Trophoblast cell (in vitro differentiated cells and primary cell): ENCODE data around the gene SRGAP3.

Source experiments
- DNase-seq, 2 donors: peaks; one replicate each; pipeline ENCODE4 v3.0.0-alpha.2; 2016
- H2AFZ ChIP-seq: 2 replicates; pipeline ENCODE4 v1.6.1; 2013; ENCODE audit warnings: low read length, moderate library complexity, mild to moderate bottlenecking; ENCODE audit not compliant: insufficient read depth, poor library complexity
- H2AK5ac ChIP-seq: 2 replicates; pipeline ENCODE4 v1.6.1; 2013; ENCODE audit warnings: mild to moderate bottlenecking, low read length
- H2BK120ac ChIP-seq: 2 replicates; pipeline ENCODE4 v1.6.1; 2013; ENCODE audit warnings: low read length, mild to moderate bottlenecking, moderate library complexity; ENCODE audit not compliant: insufficient read depth, poor library complexity
- H2BK12ac ChIP-seq: 2 replicates; pipeline ENCODE4 v1.6.1; 2013; ENCODE audit warnings: mild to moderate bottlenecking, low read length, moderate library complexity
- H2BK5ac ChIP-seq: 2 replicates; pipeline ENCODE4 v1.6.1; 2013; ENCODE audit warnings: low read length, low read depth, moderate library complexity, mild to moderate bottlenecking; ENCODE audit not compliant: poor library complexity
- H3K14ac ChIP-seq: 2 replicates; pipeline ENCODE4 v1.6.1; 2013; ENCODE audit warnings: mild to moderate bottlenecking, low read length
- H3K18ac ChIP-seq: 2 replicates; pipeline ENCODE4 v1.6.1; 2013; ENCODE audit warnings: mild to moderate bottlenecking, low read length
- H3K23ac ChIP-seq: 2 replicates; pipeline ENCODE4 v1.6.1; 2013; ENCODE audit warnings: low read length
- H3K27ac ChIP-seq: 2 replicates; pipeline ENCODE4 v1.5.1; 2013; ENCODE audit warnings: low read depth, mild to moderate bottlenecking, inconsistent platforms, low read length, moderate library complexity
- H3K27me3 ChIP-seq: 2 replicates; pipeline ENCODE4 v1.6.1; 2013; ENCODE audit warnings: inconsistent platforms, mild to moderate bottlenecking, low read length, moderate library complexity; ENCODE audit not compliant: insufficient read depth
- H3K36me3 ChIP-seq, 2 experiments: 1 replicate in 1 of 2; 2 replicates in 1 of 2; pipeline ENCODE4 v1.6.1; 2013; ENCODE audit warnings: low read length in 2 of 2, mild to moderate bottlenecking in 2 of 2, moderate library complexity in 1 of 2; ENCODE audit not compliant: insufficient read depth in 2 of 2, control insufficient read depth in 1 of 2
- H3K4ac ChIP-seq: 2 replicates; pipeline ENCODE4 v1.6.1; 2013; ENCODE audit warnings: low read depth, mild to moderate bottlenecking, low read length, moderate library complexity
- H3K4me1 ChIP-seq, 2 experiments: 1 replicate in 1 of 2; 2 replicates in 1 of 2; pipeline ENCODE4 v1.6.1; 2013; ENCODE audit warnings: low read length in 2 of 2, mild to moderate bottlenecking in 2 of 2, moderate library complexity in 1 of 2; ENCODE audit not compliant: insufficient read depth in 2 of 2, control insufficient read depth in 1 of 2
- H3K4me2 ChIP-seq: 2 replicates; pipeline ENCODE4 v1.6.1; 2013; ENCODE audit warnings: inconsistent platforms, mild to moderate bottlenecking, low read length, moderate library complexity
- H3K4me3 ChIP-seq: 2 replicates; pipeline ENCODE4 v1.5.1; 2013; ENCODE audit warnings: mild to moderate bottlenecking, low read depth, low read length, inconsistent platforms
- H3K79me1 ChIP-seq: one replicate; pipeline ENCODE4 v1.6.1; 2013; ENCODE audit warnings: low read length
- H3K79me2 ChIP-seq: 2 replicates; pipeline ENCODE4 v1.6.1; 2013; ENCODE audit warnings: low read length, mild to moderate bottlenecking; ENCODE audit not compliant: control insufficient read depth, insufficient read depth, poor library complexity
- H3K9ac ChIP-seq: 2 replicates; pipeline ENCODE4 v1.6.1; 2013; ENCODE audit warnings: mild to moderate bottlenecking, low read length
- H3K9me3 ChIP-seq: 2 replicates; pipeline ENCODE4 v1.6.1; 2013; ENCODE audit warnings: low read depth, mild to moderate bottlenecking, control low read depth, inconsistent platforms, low read length; ENCODE audit not compliant: insufficient read depth
- H4K12ac ChIP-seq: 2 replicates; pipeline ENCODE4 v1.6.1; 2013; ENCODE audit warnings: low read depth, mild to moderate bottlenecking, low read length, moderate library complexity
- H4K8ac ChIP-seq: 2 replicates; pipeline ENCODE4 v1.6.1; 2013; ENCODE audit warnings: low read depth, mild to moderate bottlenecking, low read length, moderate library complexity
- H4K91ac ChIP-seq: one replicate; pipeline ENCODE4 v1.6.1; 2013; ENCODE audit warnings: low read depth, mild to moderate bottlenecking, low read length, moderate library complexity
- WGBS: extraction: QIAGEN DNeasy Blood & Tissue Kit; methylation state at CpG from one replicate; pipeline ENCODE4 v1.1.7; 2013; ENCODE audit warnings: missing lambda C conversion rate; ENCODE audit not compliant: insufficient read length, insufficient coverage; ENCODE audit errors: extremely low coverage; 5-methylcytosine and 5-hydroxymethylcytosine counted together

SRGAP3 gene

DNA sequence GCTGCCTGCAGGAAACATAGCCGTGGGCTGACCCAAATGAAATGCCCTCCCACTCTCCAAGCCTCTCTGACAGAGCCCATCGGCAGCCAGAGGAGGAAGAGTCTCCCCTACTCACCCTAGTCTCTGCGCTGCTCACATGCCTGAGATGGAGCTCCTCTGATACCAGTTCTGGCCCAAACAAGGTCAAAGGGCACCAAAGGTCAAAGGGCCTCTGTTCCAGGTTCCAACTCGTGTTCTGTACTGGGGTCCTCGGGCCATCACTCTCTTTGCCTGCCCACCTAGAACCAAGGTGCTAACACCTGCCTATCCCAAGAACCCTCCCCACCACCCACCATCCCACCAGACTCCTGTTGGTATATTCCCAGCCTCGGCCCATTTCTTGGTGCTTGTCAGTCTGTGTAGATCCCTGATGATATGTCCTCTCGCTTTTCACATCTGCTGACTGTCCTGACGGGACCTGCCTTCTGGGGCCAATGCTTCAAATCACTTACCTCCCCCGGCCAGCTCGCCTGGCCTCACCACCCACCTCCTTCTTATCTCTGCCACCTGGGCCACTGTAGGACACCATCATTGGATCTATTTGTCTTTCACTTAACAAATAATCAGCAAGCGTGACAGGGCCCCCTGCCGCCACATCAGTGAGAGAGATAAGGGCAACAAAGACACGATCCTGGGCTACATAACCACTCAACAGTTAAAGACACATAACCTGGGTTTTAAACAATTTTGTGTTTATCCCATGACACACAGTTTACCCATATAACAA, 90.4 kb downstream of the SRGAP3 start:
- no peak overlapping the region for H2AK5ac ChIP-seq
- no peak overlapping the region for H3K4ac ChIP-seq
- no peak overlapping the region for H3K9ac ChIP-seq
- no peak overlapping the region for H3K18ac ChIP-seq
- no peak overlapping the region for H2BK5ac ChIP-seq
- no peak overlapping the region for H3K27ac ChIP-seq
- no peak overlapping the region for H4K8ac ChIP-seq
- H3K4me3 ChIP-seq = no peak overlapping the region
- H4K91ac ChIP-seq = no peak overlapping the region
- no peak overlapping the region for H4K12ac ChIP-seq
- H3K14ac ChIP-seq = no peak overlapping the region
- no peaks in the 10 kb centered on the region for H3K27me3 ChIP-seq
- H3K4me1 ChIP-seq = peaks cover 0 to 2% of the 10 kb centered on the region in 2 experiments
- H3K36me3 ChIP-seq = no peaks in the 10 kb centered on the region
- no peak overlapping the region for H2BK12ac ChIP-seq
- H3K4me2 ChIP-seq = no peak overlapping the region
- no peaks in the 10 kb centered on the region for H3K79me1 ChIP-seq
- no peak for DNase-seq
- peaks cover 2% of the 10 kb centered on the region for H3K9me3 ChIP-seq
- H2BK120ac ChIP-seq = no peak overlapping the region
- no peaks in the 10 kb centered on the region for H3K79me2 ChIP-seq
- no peak overlapping the region for H2AFZ ChIP-seq
- no peak overlapping the region for H3K23ac ChIP-seq
- WGBS = no CpG with 5 or more reads among the region's 13 CpGs

- no peaks in the 10 kb centered on the region for H3K27me3 ChIP-seq
- no peak overlapping the region for H2AFZ ChIP-seq
- H2AK5ac ChIP-seq = no peak overlapping the region
- H3K4me2 ChIP-seq = no peak overlapping the region
- H3K4ac ChIP-seq = no peak overlapping the region
- H2BK120ac ChIP-seq = no peak overlapping the region
- no peak overlapping the region for H4K8ac ChIP-seq
- H3K14ac ChIP-seq = no peak overlapping the region
- WGBS = no CpG with 5 or more reads among the region's 5 CpGs
- H2BK12ac ChIP-seq = no peak overlapping the region
- H4K91ac ChIP-seq = no peak overlapping the region
- no peak overlapping the region for H2BK5ac ChIP-seq
- peaks cover 2% of the 10 kb centered on the region for H3K9me3 ChIP-seq
- no peak overlapping the region for H3K4me3 ChIP-seq
- no peak for DNase-seq
- H3K18ac ChIP-seq = no peak overlapping the region
- peaks cover 0 to 2% of the 10 kb centered on the region in 2 experiments for H3K4me1 ChIP-seq
- H3K23ac ChIP-seq = no peak overlapping the region
- no peak overlapping the region for H3K9ac ChIP-seq
- no peak overlapping the region for H3K27ac ChIP-seq
- H3K79me2 ChIP-seq = no peaks in the 10 kb centered on the region
- no peak overlapping the region for H4K12ac ChIP-seq
- no peaks in the 10 kb centered on the region for H3K79me1 ChIP-seq
- no peaks in the 10 kb centered on the region for H3K36me3 ChIP-seq
These were observed 91.6 kb downstream of the SRGAP3 start for GRCh38 chr3:9157651-9158362.

- H4K8ac ChIP-seq = no peak overlapping the region
- no peak overlapping the region for H4K12ac ChIP-seq
- H3K23ac ChIP-seq = no peak overlapping the region
- H3K4me1 ChIP-seq = peaks cover 0 to 2% of the 10 kb centered on the region in 2 experiments
- no peak overlapping the region for H2BK5ac ChIP-seq
- no peak overlapping the region for H4K91ac ChIP-seq
- H3K27ac ChIP-seq = no peak overlapping the region
- H2BK120ac ChIP-seq = no peak overlapping the region
- H3K14ac ChIP-seq = no peak overlapping the region
- H3K4me2 ChIP-seq = no peak overlapping the region
- DNase-seq = no peak
- H3K79me2 ChIP-seq = no peaks in the 10 kb centered on the region
- no peak overlapping the region for H2AK5ac ChIP-seq
- H2BK12ac ChIP-seq = no peak overlapping the region
- H3K18ac ChIP-seq = no peak overlapping the region
- no peaks in the 10 kb centered on the region for H3K27me3 ChIP-seq
- no CpG with 5 or more reads among the region's 1 CpG for WGBS
- H3K79me1 ChIP-seq = no peaks in the 10 kb centered on the region
- no peak overlapping the region for H2AFZ ChIP-seq
- H3K36me3 ChIP-seq = no peaks in the 10 kb centered on the region
- H3K4ac ChIP-seq = no peak overlapping the region
- H3K9ac ChIP-seq = no peak overlapping the region
- H3K9me3 ChIP-seq = peaks cover 9% of the 10 kb centered on the region
- no peak overlapping the region for H3K4me3 ChIP-seq
These were observed 92.8 kb downstream of the SRGAP3 start for GRCh38 chr3:9156604-9157003.

GRCh38 chr3:9155028-9155427, 94.4 kb downstream of the SRGAP3 start:
- Histone ChIP-seq H2AFZ (no peak overlapping the region), H3K27me3 (no peaks in the 10 kb centered on the region), H3K4me1 (peaks cover 0 to 2% of the 10 kb centered on the region in 2 experiments), H2BK5ac (no peak overlapping the region), H3K79me1 (no peaks in the 10 kb centered on the region), H2AK5ac (no peak overlapping the region), H3K23ac (no peak overlapping the region), H3K9me3 (peaks cover 17% of the 10 kb centered on the region), H3K4me3 (no peak overlapping the region), H4K91ac (no peak overlapping the region), H3K4me2 (no peak overlapping the region), H2BK120ac (no peak overlapping the region), H4K8ac (no peak overlapping the region), H3K14ac (no peak overlapping the region), H3K18ac (no peak overlapping the region), H3K27ac (no peak overlapping the region), H3K36me3 (no peaks in the 10 kb centered on the region), H3K4ac (no peak overlapping the region), H3K9ac (no peak overlapping the region), H4K12ac (no peak overlapping the region), H3K79me2 (no peaks in the 10 kb centered on the region), H2BK12ac (no peak overlapping the region)
- WGBS = no CpG with 5 or more reads among the region's 4 CpGs
- DNase-seq = no peak
